Superior temporal gyrus (tissue), 1 donor: ENCODE measurements around the gene MPHOSPH9.
"Not testable (repeated sequence)": the region's sequence is repeated elsewhere in the genome, so short reads cannot be mapped to it uniquely, and the experiment has no call there.

Experiments
- DNase-seq: peaks from one replicate; pipeline ENCODE4 v3.0.0-alpha.2; 2016; ENCODE audit errors: extremely low spot score

Gene MPHOSPH9

DNA sequence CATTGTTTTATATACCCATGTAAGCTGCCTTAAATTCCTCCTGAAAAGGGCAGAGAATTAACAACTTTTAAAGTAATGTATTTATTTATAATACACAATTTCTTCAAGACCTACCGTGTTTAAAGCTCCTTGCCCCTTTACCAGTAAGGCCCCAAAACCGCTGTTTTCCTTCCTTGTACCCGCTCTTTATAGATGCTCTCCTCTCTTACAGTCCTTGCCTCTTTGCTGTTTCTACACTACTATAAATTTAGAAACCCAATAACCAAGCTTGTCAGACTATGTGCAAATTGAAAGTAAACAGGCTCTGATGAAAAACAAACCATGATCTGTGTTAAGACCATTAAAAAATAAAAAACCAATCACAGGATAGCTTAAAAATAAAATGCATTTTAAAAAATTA lies 3.9 kb downstream of the MPHOSPH9 start:
- no peak for DNase-seq

DNA sequence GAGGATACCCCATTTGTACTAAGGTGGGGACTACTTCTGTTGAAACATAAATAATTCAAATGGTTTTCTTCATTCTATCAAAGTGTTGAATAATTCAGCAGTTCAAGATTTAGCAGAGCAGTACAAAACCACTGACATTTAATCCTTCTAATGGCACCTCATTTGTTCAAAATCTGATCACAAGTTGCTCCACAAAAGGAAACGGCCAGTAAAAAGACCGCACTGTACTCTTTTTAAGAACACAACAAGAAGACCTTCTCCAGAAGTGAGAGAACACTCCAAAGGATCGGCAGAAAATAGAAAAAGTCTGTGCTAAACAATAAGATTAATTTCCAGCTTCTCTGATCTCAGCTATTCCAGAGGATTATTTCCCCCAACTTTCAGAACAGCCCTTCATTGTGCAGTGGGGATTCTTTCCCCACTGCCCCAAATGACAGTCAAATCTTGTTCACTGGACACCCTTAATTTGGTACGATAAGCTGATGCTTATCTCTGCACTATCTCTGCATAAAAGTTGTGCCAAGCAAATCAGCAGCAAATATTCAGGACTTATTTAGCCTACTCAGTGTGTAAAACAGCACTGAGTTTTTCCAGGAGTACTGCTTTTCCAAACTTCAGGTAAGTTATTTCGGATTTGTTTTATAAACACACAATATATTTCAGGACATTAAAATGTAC lies 5.2 kb downstream of the MPHOSPH9 start:
- no peak for DNase-seq

DNA sequence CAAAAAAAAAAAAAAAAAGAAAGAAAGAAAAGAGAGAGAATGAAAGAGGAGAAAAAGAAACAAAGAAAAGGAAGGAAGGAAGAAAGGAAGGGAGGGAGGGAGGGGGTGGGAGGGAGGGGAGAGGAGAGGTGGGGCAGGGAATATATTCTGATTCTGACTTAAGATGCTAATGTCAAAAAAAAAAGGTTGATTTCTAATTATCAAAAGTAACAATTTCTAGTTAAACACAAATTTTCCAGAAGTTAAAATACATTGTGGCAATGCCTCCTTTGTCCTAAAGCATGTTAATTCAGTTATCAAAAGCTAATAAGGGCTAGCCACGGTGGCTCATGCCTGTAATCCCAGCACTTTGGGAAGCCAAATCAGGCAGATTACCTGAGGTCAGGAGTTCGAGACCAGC lies 7.5 kb downstream of the MPHOSPH9 start:
- no peak for DNase-seq

DNA sequence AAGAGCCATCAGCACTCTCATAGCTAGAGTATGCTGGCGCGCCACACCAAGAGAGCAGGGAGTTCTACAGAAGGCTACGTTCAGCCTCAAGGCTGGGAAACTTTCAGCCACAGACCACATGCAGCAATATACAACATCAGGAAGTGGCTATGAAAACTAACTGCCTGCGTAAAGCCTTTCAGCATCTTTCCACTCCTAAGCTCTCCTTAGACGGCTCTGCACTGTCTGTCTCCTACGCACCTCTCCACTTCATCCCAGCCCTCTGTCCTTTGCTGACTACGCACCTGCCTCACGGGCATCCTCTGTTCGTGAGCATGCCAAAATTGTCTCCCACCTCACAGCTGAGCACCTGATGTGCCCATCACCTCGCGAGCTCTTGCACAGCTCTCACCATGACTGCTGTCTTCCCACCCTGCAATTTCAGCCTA lies 9.7 kb downstream of the MPHOSPH9 start:
- no peak for DNase-seq

DNA sequence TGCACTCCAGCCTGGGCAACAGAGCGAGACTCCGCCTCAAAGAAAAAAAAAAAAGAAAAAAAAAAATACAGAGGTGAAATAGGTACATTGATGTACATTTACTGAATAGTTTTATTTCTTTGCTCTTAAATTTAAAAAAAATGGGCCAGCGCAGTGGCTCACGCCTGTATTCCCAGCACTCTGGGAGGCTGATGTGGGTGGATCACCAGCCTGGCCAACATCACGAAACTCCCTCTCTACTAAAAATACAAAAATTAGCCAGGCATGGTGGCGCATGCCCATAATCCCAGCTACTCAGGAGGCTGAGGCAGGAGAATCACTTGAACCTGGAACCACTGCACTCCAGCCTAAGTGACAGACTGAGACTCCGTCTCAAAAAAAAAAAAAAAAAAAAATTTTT lies 25.1 kb downstream of the MPHOSPH9 start:
- DNase-seq = not testable (repeated sequence)

DNA sequence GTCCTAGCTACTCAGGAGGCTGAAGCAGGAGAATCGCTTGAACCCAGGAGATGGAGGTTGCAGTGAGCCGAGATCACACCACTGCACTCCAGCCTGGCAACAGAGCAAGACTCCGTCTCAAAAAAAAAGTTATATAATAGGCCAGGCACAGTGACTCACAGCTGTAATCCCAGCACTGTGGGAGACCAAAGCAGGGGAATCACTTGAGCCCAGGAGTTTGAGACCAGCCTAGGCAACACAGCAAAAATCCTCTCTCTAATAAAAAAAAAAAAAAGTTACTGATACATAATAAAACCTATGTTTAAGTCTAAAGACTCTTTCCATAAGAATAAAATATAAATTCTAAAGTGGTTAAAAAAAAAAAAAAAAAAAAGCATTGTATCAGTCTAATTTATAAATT lies 26.1 kb downstream of the MPHOSPH9 start:
- not testable (repeated sequence) for DNase-seq

DNA sequence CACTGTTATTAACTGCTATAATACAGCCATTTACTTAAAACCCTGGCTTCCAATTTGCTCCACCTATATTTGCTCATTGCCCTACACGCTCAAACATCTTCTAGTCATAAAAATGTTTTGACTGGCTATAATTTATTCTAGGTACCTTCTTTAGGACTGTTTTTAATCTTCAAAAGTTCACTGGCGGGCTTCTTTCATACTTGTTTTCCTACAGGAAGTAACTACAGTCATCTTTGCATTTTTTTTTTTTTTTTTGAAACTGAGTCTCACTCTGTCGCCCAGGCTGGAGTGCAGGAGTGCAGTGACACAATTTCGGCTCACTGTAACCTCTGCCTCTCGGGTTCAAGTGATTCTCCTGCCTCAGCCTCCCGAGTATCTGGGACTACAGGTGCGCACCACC lies 32.5 kb downstream of the MPHOSPH9 start:
- no peak for DNase-seq

DNA sequence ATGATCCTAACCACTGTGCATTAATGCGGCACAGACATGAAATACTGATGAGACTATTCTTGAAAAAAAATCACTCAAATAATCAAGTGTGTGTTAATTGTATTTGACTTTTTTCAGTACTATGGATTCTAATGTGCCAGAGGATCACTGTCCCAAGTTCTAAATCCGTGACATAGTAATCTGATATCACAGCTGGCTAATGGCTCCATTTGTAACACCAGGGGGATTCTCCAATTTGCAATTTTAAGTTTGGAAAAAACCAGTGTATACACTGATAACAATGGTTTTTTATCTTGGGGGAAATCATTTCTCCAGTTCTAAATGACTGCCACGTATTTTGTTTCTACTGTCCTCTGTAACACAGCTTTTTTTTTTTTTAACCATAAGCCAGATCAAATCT lies 33.0 kb downstream of the MPHOSPH9 start:
- DNase-seq = no peak

DNA sequence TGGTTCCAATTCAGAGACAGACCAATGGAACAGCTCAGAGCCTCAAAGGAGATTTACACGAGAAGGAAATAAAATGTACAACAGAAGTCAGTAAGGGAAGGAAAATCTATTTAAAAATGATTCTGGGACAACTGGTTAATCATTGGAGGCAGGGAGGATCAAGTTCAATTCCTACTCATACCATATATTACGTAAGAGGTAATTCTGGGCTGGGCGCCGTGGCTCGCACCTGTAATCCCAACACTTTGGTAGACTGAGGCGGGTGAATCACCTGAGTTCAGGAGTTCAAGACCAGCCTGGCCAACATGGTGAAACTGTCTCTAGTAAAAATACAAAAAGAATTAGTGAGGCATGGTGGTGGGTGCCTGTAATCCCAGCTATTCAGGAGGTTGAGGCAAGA lies 45.3 kb downstream of the MPHOSPH9 start:
- DNase-seq = no peak

DNA sequence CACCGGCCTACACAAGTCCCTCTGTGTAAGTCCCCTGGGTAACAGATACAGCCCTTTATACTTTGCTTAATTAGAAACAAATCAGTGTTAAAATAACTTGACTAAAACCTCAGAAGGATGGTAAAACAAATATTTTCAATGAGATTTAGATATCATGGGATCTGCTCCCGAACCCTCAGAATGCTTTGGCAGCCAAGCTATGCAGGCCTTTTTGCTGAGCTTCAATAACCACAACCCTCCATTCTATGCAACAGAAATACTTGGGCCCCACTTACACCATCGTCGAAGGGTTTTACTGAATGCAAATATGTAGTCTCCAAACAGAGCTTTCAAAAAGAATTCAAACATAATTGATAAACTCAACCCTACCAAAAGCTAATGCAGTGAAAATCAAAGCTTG lies 52.8 kb downstream of the MPHOSPH9 start:
- DNase-seq = no peak

DNA sequence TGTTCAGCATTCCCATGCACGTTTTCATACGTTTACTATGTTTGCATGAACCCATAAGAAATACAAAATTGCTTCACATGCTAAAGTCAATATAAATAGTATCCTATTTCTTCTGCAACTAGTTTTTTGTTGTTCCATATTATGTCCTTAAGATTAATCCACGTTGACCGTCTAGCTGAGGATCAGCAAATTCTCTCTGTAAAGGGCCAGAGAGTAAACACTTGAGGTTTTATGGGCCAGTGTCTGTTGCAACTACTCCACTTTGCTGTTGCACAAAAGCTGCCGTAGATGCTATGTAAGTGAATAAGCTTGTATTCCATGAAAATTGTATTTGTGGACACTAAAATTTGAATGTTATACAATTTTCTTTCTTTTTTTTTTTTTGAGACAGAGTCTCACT lies 61.0 kb downstream of the MPHOSPH9 start:
- no peak for DNase-seq

DNA sequence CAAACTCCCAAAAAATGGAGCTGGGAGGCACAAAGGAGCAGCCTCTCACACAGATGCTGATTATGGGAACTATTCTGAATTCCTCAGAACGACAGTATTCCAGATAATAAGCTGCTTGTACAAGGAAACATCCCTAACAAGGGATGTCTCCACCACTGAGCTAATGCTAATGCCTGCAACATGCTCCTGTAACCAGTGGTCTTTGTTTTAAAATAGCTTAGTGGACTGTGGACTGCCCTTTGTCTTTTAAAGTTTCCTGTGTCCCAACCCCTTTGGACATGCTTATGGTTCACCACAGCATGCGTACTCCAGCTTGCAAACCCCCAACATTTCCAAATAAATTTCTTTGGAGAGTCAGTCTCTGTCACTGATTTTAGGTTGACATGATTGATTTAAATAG lies 65.6 kb downstream of the MPHOSPH9 start:
- no peak for DNase-seq

DNA sequence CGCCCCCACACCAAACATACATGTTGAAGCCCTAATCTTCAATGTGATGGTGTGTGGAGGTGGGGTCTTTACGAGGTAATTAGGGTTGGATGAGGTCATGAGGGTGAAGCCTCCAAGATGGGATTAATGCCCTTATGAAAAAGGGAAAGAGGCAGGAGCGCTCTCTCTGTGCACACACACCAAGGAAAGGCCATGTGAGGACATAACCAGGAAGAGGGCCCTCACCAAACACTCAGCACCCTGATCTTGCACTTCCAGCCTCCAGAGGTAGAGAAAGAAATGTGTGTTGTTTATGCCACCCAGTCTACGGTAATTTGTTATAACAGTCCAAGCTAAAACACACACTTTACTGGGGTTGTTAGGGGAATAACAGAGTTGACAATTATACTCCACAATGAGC lies 67.4 kb downstream of the MPHOSPH9 start:
- no peak for DNase-seq

DNA sequence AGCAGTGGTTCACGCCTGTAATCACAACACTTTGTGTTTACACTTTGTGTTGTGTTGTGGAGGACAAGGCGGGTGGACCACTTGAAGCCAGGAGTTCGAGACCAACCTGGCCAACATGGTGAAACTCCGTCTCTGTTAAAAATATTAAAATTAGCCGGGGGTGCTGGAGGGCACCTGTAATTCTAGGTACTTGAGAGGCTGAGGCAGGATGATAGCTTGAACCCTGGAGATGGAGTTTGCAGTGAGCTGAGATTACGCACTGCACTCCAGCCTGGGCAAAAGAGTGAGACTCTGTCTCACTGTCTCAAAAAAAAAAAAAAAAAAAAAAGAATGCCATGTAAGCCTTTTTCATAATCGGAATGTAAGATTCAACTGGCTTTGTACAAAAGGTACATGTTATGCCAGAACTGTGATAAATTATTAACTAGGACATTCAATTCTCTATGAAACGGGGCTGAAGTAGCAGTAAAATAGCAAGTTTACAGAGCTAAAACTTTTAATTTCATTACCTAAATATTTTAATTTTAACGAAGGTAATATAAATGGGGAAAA lies 68.2 kb downstream of the MPHOSPH9 start:
- no peak for DNase-seq

DNA sequence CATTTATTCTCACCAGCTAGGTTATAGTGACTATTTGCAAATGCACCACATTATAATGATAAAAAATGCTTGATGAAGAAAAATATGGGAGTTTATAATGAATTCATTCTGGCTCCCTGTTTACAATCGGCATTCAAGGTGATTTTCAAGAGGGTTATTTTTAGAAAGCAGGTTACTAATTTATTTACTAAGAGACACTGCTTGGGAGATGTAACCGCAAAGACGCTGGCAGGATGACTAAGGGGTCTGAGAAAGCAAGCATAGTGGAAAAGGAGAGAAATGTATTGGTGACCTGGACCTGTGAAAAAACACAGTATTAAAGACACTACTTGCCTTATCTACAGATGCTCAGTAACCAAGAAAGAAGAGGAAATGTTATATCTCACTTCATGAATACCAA lies 68.7 kb downstream of the MPHOSPH9 start:
- no peak for DNase-seq

DNA sequence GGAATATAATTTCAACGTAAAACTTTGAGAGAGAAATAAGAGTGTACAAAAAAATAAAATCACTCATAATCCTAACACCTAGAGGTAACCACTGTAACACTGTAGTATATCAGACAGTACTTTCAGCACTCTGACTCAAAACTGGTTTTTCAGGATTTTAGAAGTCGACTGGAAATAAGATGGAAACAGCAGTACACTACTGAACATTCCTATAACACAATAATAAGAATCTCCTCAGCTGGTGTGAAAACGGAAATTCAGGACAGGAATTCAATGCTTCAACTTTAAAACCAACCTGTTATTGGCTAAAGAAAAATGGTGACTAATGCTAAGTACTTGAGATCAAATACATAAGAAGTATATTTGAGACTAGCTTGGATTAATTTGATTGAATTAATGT lies 69.7 kb downstream of the MPHOSPH9 start:
- DNase-seq = no peak

DNA sequence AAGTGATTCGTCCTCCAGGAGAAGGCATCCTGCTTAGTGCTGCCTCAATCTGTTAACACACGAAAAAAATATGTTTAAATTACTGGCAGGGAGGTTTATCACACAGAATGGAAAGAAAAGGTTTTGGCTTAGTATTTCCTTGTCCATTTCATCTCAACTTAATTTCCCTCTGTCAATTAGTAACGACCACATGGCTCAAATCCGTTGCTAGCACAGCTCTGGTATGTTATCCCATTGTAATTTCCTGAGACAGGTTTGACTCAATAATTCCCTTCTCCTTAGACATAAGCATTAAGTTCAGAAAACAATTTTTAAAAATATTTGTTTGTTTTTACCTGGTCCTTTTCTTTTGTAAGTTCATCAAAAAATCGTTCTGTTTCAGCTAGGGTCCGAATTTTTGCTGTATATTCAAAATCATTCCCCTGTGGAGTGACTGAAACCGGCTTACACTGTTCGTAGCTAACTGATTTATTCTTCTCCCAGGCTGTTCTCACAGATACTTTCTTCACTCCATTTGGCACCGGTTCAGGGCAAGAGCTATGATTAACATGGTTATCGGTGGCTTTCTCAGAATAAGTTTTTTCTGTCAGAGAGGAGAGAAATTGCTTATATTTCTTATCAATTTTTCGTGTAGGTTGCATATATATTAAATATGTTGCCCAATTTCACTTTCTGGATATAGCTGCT lies 72.0 kb downstream of the MPHOSPH9 start:
- DNase-seq = no peak

DNA sequence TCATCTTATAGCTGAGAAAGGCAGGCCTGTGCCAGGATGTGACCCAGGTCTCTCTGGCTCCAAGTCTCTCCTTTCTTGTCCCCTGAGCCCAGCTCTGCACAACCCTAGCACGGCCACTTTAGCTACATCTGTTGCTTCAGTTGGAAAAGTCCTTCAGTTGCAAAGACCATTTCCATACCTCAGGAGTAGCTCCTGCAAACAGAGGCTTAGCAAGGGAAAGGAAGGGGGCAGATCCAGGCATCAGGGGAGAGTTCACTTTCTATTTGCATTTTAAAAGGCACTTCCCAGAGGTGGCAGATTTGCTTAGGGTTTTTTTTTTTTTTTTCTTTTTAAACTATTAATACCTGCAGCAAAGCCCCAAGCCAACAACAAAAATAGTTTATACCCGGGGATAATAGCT lies 79.0 kb downstream of the MPHOSPH9 start:
- DNase-seq = no peak

DNA sequence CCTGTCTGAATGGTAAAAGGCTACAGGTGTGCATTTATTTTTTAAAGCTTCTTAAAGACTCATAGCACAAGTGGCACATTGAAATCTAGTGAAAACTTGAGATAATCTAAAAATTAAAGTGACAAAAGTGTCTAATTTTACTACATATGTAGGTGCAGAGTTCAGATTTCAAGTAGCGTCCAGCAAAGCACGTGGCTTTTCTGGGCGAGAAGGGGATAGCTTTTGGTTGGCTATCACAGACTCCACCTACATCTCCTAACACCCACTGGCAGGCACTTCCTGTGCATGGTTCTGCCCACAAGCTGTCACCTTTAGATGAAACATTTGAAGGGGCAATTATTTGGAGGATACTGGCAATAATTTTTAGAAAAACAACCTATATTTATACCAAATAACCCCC lies 80.1 kb downstream of the MPHOSPH9 start:
- DNase-seq = no peak

DNA sequence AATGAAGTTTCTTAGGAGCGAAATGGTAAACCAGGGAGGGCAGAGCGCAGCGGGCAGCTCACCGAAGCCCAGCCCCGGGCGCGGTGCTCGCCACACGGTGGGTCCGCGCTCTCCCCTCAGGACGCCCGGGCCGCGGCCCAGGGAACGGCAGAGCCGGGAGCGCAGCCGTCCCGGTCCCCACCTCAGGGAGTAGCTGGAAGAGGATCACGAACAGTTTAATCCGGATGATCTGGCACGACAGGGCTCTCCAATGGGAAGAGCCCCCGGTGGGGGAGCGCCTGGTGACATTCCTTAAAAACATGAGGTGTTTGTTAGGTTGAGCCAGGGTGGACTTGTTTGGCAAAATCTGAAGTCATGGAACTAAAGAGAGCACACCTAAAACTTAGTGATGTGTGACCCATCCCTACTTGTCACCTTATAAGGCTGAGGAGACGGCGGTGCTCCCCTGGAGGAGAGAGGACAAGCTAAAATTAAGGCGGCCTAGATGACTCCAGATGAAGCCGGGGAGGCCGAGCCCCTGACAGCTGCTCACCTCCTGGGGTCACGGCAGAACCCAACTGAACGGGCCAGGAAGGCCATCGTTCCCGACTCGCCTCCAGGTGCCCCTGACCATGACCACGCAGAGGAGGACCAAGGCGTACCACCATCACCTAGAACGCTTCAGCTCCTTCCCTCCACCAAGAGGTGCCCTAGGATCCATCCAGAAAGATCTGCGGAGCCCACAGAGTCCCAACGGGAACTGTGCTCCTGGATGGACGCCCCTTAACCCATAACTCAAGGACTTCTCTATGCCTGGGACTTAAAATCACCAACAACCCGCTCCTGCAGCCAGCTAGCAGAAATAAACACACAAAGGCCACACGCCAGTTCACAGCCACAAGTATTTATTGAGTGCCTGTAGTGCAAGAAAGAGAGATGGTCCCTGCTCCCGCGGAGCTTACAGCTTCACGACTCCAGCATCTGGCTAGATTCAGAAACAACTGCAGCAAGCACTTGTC lies 81.2 kb downstream of the MPHOSPH9 start:
- DNase-seq = no peak

DNA sequence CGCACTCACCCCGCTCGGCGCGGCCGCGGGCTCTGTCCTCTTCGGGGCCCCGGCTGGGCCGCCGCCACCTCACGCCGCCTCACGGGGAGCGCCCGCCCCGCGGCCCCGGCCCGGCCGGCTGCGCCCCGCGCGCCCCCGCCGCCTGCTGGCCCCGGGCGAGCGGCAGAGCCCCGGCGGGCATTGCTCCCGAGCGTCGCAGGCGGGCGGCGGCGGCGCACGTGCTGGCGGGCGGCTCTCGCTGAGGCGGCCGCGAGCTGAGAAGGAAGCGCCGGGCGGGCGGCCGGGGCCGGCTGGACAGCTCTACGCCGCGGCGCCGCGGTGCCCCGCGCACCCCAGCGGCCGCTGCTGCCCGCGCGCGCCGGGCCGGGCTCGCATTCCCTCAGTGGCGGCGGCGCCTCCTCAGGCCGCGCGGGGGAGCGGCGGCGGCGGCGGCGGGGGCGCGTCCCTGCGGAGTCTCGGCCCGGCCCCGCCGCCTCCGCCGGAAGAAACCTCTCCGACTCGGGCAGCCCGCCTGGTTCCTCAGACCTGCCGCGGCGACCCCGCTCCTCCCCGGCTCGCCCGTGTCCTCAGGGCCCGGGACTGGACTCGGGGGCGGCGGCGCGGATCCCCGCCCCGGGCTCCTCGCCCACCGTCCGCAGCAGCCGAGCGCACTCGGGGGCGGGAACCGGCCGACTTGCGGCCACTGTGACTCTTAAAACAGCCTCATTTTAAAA lies 82.0 kb downstream of the MPHOSPH9 start, which contains the start of gene PITPNM2:
PITPNM2 (minus strand) TSS at position 347 of the 713 bp plus-strand sequence. CDS start 116,500 bp downstream, outside the sequence.
- no peak for DNase-seq
